OCI-LY7 (cell line): ENCODE measurements around the gene BICD2. TPM values are rescaled to one million over a fixed set of nuclear protein-coding genes. Genes with fewer than 3 reads are reported as not detected.

Experiments
- BruUV-seq: library from RNA; stranded (reverse); fragments of 400-500 nt; replicated peaks from 2 replicates; lab custom pipeline; 2021; lab: Mats Ljungman, UMichigan
- CTCF ChIA-PET: fragments of 300-600 bp; sonication (Branson Sonifier 250); formaldehyde crosslinking; loops from one replicate; lab custom pipeline; 2022; ENCODE audit warnings: antibody characterized with exemption; ENCODE audit not compliant: unreplicated experiment; lab: Charles Lee
- POLR2A ChIA-PET: fragments of 300-600 bp; sonication (Branson Sonifier 250); formaldehyde crosslinking; loops from one replicate; lab custom pipeline; 2022; ENCODE audit warnings: antibody characterized with exemption; lab: Charles Lee
- DNase-seq: peaks from one replicate; pipeline ENCODE4 v3.0.0-alpha.2; 2015; ENCODE audit warnings: low spot score
- H2AFZ ChIP-seq: fragments of 200-600 bp; sonication (generic), shearing (Covaris generic); 2 replicates; pipeline ENCODE4 v1.6.1; 2014; ENCODE audit warnings: mild to moderate bottlenecking, antibody characterized with exemption, low read length, moderate library complexity
- H3K27ac ChIP-seq: fragments of 200-600 bp; sonication (generic); 2 replicates; pipeline ENCODE4 v1.5.1; 2014; ENCODE audit warnings: mixed run types, low read depth, mild to moderate bottlenecking, moderate library complexity, low read length, inconsistent platforms; ENCODE audit not compliant: poor library complexity, severe bottlenecking
- H3K36me3 ChIP-seq: fragments of 200-600 bp; sonication (generic); 2 replicates; pipeline ENCODE4 v1.6.1; 2014; ENCODE audit warnings: mild to moderate bottlenecking, antibody characterized with exemption, low read length, moderate library complexity, mixed read lengths; ENCODE audit not compliant: insufficient read depth
- H3K4me1 ChIP-seq: fragments of 200-600 bp; sonication (generic); 2 replicates; pipeline ENCODE4 v1.5.1; 2014; ENCODE audit warnings: mild to moderate bottlenecking, low read length; ENCODE audit not compliant: insufficient read depth, poor library complexity, severe bottlenecking
- H3K4me2 ChIP-seq: fragments of 200-600 bp; sonication (generic); 2 replicates; pipeline ENCODE4 v1.6.1; 2014; ENCODE audit warnings: mild to moderate bottlenecking, low read length
- H3K4me3 ChIP-seq: fragments of 200-600 bp; sonication (generic); 2 replicates; pipeline ENCODE4 v1.5.1; 2014; ENCODE audit warnings: mild to moderate bottlenecking, low read depth, low read length; ENCODE audit not compliant: poor library complexity, severe bottlenecking
- H3K79me2 ChIP-seq: fragments of 200-600 bp; sonication (generic); 2 replicates; pipeline ENCODE4 v1.6.1; 2016; ENCODE audit warnings: low read depth, mild to moderate bottlenecking, low read length, moderate library complexity, mixed read lengths; ENCODE audit not compliant: insufficient read depth
- H3K9me2 ChIP-seq: fragments of 200-600 bp; sonication (generic); 2 replicates; pipeline ENCODE4 v1.6.1; 2016; ENCODE audit warnings: mild to moderate bottlenecking, low read length, mixed read lengths; ENCODE audit not compliant: insufficient read depth
- H3K9me3 ChIP-seq: fragments of 200-600 bp; sonication (generic); 2 replicates; pipeline ENCODE4 v1.6.1; 2014; ENCODE audit warnings: mild to moderate bottlenecking, mixed run types, low read length, mixed read lengths
- H4K20me1 ChIP-seq: fragments of 200-600 bp; sonication (generic); 2 replicates; pipeline ENCODE4 v1.6.1; 2014; ENCODE audit warnings: mild to moderate bottlenecking, antibody characterized with exemption, low read length, moderate library complexity, mixed read lengths; ENCODE audit not compliant: insufficient read depth
- EZH2phosphoT487 ChIP-seq: fragments of 200-600 bp; sonication (generic); IDR thresholded peaks from 2 replicates; pipeline ENCODE4 v1.6.1; 2018; ENCODE audit warnings: low read depth, borderline replicate concordance, mild to moderate bottlenecking, mixed run types, antibody characterized with exemption, low read length, moderate library complexity, mixed read lengths
- intact Hi-C: fragments of 100-400 bp; cut with micrococcal nuclease; formaldehyde crosslinking; loops from one replicate; pipeline ENCODE4 v1.10.0; 2022; ENCODE audit not compliant: unreplicated experiment
- total RNA-seq, 2 experiments: library from RNA; depleted of rRNA in 1 of 2; stranded (reverse); fragments of >200 nt in 1 of 2; shearing (Covaris generic) in 1 of 2; gene quantifications; 2 replicates each; pipeline ENCODE4 v1.2.3, GENCODE V29; 2014 to 2022
- TF ChIP-seq, protein P1 (sequence below): fragments of 200-600 bp; sonication (generic); conservative IDR thresholded peaks from 2 replicates; pipeline ENCODE4 v1.5.1; 2014; ENCODE audit warnings: mild to moderate bottlenecking, antibody characterized with exemption, low read length, moderate library complexity, mixed read lengths

Gene BICD2
- total RNA-seq, 2 experiments from 2014 or later, result 46.5 to 71.0 TPM

DNA sequence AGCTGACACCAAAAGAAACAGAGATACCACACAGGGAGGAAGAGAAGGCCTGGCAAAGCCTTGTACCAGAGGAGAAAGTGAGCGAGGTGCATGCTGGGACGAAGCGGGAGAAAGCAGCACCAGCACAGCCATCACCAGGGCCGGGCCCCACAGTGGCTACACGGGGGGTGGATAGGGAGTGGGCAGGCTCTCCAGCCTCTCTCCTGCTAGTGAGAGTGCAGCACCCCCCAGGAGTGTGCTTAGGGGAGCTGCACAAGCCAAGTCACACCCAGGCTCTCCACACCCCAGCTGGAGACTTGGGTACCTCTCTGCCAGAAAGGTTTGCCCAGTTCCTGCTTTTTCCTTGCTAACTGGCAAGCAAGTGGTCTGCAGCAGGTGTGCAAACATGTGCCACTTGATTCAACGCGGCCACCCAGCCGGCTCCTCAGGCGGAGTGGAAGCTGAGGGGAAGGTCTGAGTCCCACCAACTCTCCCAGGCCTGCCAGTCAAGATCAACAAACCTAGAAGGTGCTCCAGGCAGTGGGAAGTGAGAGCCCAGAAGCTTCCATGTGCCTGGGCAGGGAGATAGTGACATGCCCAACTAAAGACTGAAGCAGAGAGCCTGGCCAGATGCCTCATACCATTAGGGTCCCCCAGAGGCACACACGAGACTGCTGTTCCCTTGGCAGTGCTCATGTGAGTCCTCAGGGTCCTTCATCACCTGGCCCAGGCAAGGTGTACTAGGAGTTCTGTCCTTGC is 39.9 kb downstream of the BICD2 start:
- H3K4me3 ChIP-seq, result peak overlapping the region; percentile 56
- peak overlapping the region; percentile 96 for H3K27ac ChIP-seq
- peak overlapping the region; percentile 82 for H3K4me2 ChIP-seq
- no peaks in the 10 kb centered on the region for H3K9me2 ChIP-seq
- no TSS peak for BruUV-seq
- ChIA-PET POLR2A (no interaction called here), CTCF (no interaction called here)
- intact Hi-C loops, result loop anchor here (5.0 to 10.0 kb wide), 2 partner anchors 238 to 540 kb away; no protein-coding TSS in a partner anchor
- TF ChIP-seq, protein P1, sequence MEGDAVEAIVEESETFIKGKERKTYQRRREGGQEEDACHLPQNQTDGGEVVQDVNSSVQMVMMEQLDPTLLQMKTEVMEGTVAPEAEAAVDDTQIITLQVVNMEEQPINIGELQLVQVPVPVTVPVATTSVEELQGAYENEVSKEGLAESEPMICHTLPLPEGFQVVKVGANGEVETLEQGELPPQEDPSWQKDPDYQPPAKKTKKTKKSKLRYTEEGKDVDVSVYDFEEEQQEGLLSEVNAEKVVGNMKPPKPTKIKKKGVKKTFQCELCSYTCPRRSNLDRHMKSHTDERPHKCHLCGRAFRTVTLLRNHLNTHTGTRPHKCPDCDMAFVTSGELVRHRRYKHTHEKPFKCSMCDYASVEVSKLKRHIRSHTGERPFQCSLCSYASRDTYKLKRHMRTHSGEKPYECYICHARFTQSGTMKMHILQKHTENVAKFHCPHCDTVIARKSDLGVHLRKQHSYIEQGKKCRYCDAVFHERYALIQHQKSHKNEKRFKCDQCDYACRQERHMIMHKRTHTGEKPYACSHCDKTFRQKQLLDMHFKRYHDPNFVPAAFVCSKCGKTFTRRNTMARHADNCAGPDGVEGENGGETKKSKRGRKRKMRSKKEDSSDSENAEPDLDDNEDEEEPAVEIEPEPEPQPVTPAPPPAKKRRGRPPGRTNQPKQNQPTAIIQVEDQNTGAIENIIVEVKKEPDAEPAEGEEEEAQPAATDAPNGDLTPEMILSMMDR, result no peak
- TF ChIP-seq EZH2phosphoT487, result no peak
- peaks cover 100% of the 10 kb centered on the region for H3K4me1 ChIP-seq
- H2AFZ ChIP-seq, result no peak overlapping the region
- DNase-seq, result peak; percentile 46
- no peaks in the 10 kb centered on the region for H3K9me3 ChIP-seq
- peaks cover 58% of the 10 kb centered on the region for H3K79me2 ChIP-seq
- no peaks in the 10 kb centered on the region for H4K20me1 ChIP-seq
- peaks cover 64% of the 10 kb centered on the region for H3K36me3 ChIP-seq

DNA sequence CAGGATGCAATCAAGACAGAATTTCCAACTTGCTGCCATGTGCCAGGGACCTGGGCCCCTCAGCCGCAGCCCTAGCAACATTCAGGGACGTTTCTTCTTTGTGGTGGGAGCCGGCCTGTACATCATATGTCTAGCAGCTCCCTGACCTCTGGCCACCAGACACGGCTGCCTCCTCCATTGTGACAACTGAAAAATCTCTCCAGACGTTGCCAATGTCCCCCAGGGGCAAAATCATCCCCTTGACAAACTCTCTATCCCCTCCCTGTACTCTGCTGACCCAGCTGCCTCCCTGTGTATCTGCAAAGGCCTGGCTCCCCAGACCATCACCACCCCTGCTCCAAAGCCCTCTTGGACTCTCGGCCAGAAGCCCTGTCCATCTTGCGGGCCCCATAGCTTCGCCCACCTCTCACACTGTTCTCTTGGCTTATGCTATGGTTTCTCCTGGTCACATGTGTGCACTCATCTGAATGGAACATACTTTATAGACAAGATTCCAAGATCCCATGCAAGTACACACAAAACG is 40.8 kb downstream of the BICD2 start:
- Histone ChIP-seq H3K4me1 (peaks cover 100% of the 10 kb centered on the region), H2AFZ (no peak overlapping the region), H3K36me3 (peaks cover 72% of the 10 kb centered on the region), H3K4me3 (peak overlapping the region; percentile 56), H3K9me2 (no peaks in the 10 kb centered on the region), H4K20me1 (no peaks in the 10 kb centered on the region), H3K79me2 (peaks cover 56% of the 10 kb centered on the region), H3K27ac (peak overlapping the region; percentile 96), H3K9me3 (no peaks in the 10 kb centered on the region), H3K4me2 (peak overlapping the region; percentile 82)
- no TSS peak for BruUV-seq
- CTCF ChIA-PET, result no interaction called here
- TF ChIP-seq, protein P1, result no peak
- TF ChIP-seq EZH2phosphoT487, result no peak
- POLR2A ChIA-PET, result interaction anchor here (0.8 kb wide), 1 partner anchor 9 kb away, joined by 3 read pairs; no protein-coding TSS in a partner anchor
- intact Hi-C loops, result loop anchor here (5.0 to 10.0 kb wide), 2 partner anchors 238 to 541 kb away; no protein-coding TSS in a partner anchor
- DNase-seq, result no peak

DNA sequence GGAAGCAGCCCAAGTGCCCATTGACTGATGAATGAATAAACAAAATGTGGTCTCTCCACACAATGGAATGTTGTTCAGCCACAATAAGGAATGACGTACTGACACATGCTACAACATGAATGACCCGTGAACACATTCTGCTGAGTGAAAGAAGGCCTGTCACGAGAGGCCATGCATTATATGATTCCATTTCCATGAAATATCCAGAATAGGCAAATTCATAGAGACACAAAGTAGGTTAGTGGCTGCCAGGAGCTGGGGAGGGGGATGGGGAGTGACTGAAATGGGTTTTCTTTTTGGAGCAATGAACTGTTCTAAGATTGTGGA is 41.4 kb downstream of the BICD2 start:
- intact Hi-C loops, result loop anchor here (5.0 to 10.0 kb wide), 2 partner anchors 239 to 542 kb away; no protein-coding TSS in a partner anchor
- ChIA-PET CTCF (no interaction called here), POLR2A (interaction anchor here (0.8 kb wide), 1 partner anchor 9 kb away, joined by 3 read pairs; no protein-coding TSS in a partner anchor)
- H3K4me3 ChIP-seq, result peak overlapping the region; percentile 56
- H3K4me2 ChIP-seq, result peak overlapping the region; percentile 82
- H3K4me1 ChIP-seq, result peaks cover 100% of the 10 kb centered on the region
- BruUV-seq, result no TSS peak
- no peak overlapping the region for H2AFZ ChIP-seq
- peaks cover 73% of the 10 kb centered on the region for H3K36me3 ChIP-seq
- no peak for TF ChIP-seq EZH2phosphoT487
- TF ChIP-seq, protein P1, result no peak
- no peaks in the 10 kb centered on the region for H3K9me2 ChIP-seq
- H3K27ac ChIP-seq, result peak overlapping the region; percentile 96
- H3K9me3 ChIP-seq, result no peaks in the 10 kb centered on the region
- H3K79me2 ChIP-seq, result peaks cover 53% of the 10 kb centered on the region
- no peaks in the 10 kb centered on the region for H4K20me1 ChIP-seq
- no peak for DNase-seq
